Endothelial cell of umbilical vein (primary cell): ENCODE data around the gene ARHGEF12. TPM values are rescaled to one million over a fixed set of nuclear protein-coding genes. Genes with fewer than 3 reads are reported as not detected.

Source experiments
- BruUV-seq: library from RNA; stranded (reverse); fragments of 400-500 nt; replicated peaks from 2 replicates; lab custom pipeline; 2021; lab: Mats Ljungman, UMichigan
- CTCF ChIA-PET: fragments of 300-600, 350-600 bp; sonication (Branson Sonifier 250); formaldehyde crosslinking; loops from one replicate; lab custom pipeline; 2021; ENCODE audit warnings: antibody characterized with exemption, inconsistent platforms; lab: Charles Lee
- POLR2A ChIA-PET: fragments of 300-600, 350-600 bp; sonication (Branson Sonifier 250); formaldehyde crosslinking; loops from one replicate; lab custom pipeline; 2021; ENCODE audit warnings: antibody characterized with exemption, inconsistent platforms; lab: Charles Lee
- DNase-seq: peaks from one replicate; pipeline ENCODE4 v3.0.0-alpha.2; 2011; ENCODE audit warnings: low read depth, low spot score
- FAIRE-seq: peaks from 2 replicates; lab custom pipeline; 2011; peaks lifted over from hg19 to GRCh38; lab: Jason Lieb, UNC
- H2AFZ ChIP-seq: 2 replicates; pipeline ENCODE4 v1.6.0; 2012; ENCODE audit warnings: low read depth, low read length, control low read depth, inconsistent platforms
- H3K27ac ChIP-seq: 2 replicates; pipeline ENCODE4 v1.5.1; 2011; ENCODE audit warnings: low read depth, mild to moderate bottlenecking, control low read depth, low read length, moderate library complexity; ENCODE audit not compliant: insufficient read depth
- H3K27me3 ChIP-seq, 2 experiments: 2 replicates each; pipeline versions ENCODE4 v1.6.0 to v1.6.1; 2011; ENCODE audit warnings: low read length in 2 of 2, mixed read lengths in 1 of 2; ENCODE audit not compliant: control insufficient read depth in 2 of 2, insufficient read depth in 2 of 2
- H3K36me3 ChIP-seq, 2 experiments: 2 replicates in 1 of 2; 3 replicates in 1 of 2; pipeline ENCODE4 v1.5.1; 2011; ENCODE audit warnings: low read length in 2 of 2, mild to moderate bottlenecking in 1 of 2, moderate library complexity in 1 of 2; ENCODE audit not compliant: control insufficient read depth in 2 of 2, insufficient read depth in 2 of 2; ENCODE audit errors: extremely low read depth in 1 of 2
- H3K4me1 ChIP-seq: 3 replicates; pipeline ENCODE4 v1.5.1; 2011; ENCODE audit warnings: mild to moderate bottlenecking, low read length; ENCODE audit not compliant: control insufficient read depth, insufficient read depth; ENCODE audit errors: extremely low read depth
- H3K4me2 ChIP-seq: 2 replicates; pipeline ENCODE4 v1.6.1; 2011; ENCODE audit warnings: low read length, control low read depth, mixed read lengths; ENCODE audit not compliant: insufficient read depth
- H3K4me3 ChIP-seq, 3 experiments: fragments of 200-600 bp in 1 of 3; sonication (generic), shearing (Covaris generic) in 1 of 3; replicated peaks in 1 of 3; 2 replicates each; pipeline ENCODE4 v1.5.1; 2011 to 2016; ENCODE audit warnings: control low read depth in 3 of 3, low read length in 3 of 3, mild to moderate bottlenecking in 2 of 3, inconsistent platforms in 1 of 3, low read depth in 1 of 3, moderate library complexity in 1 of 3; ENCODE audit not compliant: insufficient read depth in 1 of 3
- H3K79me2 ChIP-seq: 2 replicates; pipeline ENCODE4 v1.6.0; 2012; ENCODE audit warnings: low read length, inconsistent platforms; ENCODE audit not compliant: control insufficient read depth, insufficient read depth
- H3K9ac ChIP-seq: replicated peaks from 2 replicates; pipeline ENCODE3; 2011; ENCODE audit warnings: low read length, control low read depth; ENCODE audit not compliant: insufficient read depth; ENCODE audit errors: extremely low read depth
- H3K9me1 ChIP-seq: replicated peaks from 3 replicates; pipeline ENCODE4 v1.6.0; 2011; ENCODE audit warnings: mild to moderate bottlenecking, low read length; ENCODE audit not compliant: control insufficient read depth, insufficient read depth; ENCODE audit errors: extremely low read depth
- H3K9me3 ChIP-seq: replicated peaks from 2 replicates; pipeline ENCODE4 v1.5.1; 2012; ENCODE audit warnings: low read length, inconsistent platforms; ENCODE audit not compliant: control insufficient read depth, insufficient read depth
- H4K20me1 ChIP-seq: replicated peaks from 2 replicates; pipeline ENCODE3; 2011; ENCODE audit warnings: mild to moderate bottlenecking, low read length; ENCODE audit not compliant: control insufficient read depth, insufficient read depth; ENCODE audit errors: extremely low read depth
- CTCF ChIP-seq, 2 donors: IDR thresholded peaks; 1 replicate in 1 of 2; 2 replicates in 1 of 2; pipeline ENCODE4 v1.5.1; 2011; ENCODE audit warnings: low read length in 2 of 2, mild to moderate bottlenecking in 2 of 2, moderate library complexity in 2 of 2, control low read depth in 1 of 2, inconsistent platforms in 1 of 2, low read depth in 1 of 2; ENCODE audit not compliant: insufficient read depth in 1 of 2; ENCODE audit errors: extremely low read depth in 1 of 2
- EZH2 ChIP-seq: IDR thresholded peaks from 2 replicates; pipeline ENCODE4 v1.6.1; 2012; ENCODE audit warnings: borderline replicate concordance, low read depth, mild to moderate bottlenecking, moderate library complexity, low read length, inconsistent platforms; ENCODE audit not compliant: severe bottlenecking
- FOS ChIP-seq: IDR thresholded peaks from 2 replicates; pipeline ENCODE4 v1.6.1; 2011; ENCODE audit warnings: mild to moderate bottlenecking, low read length, moderate library complexity, borderline replicate concordance; ENCODE audit not compliant: insufficient read depth
- GATA2 ChIP-seq: IDR thresholded peaks from 2 replicates; pipeline ENCODE4 v1.7.0; 2011; ENCODE audit warnings: low read depth, mild to moderate bottlenecking, moderate library complexity, mixed read lengths, low read length; ENCODE audit not compliant: insufficient read length, insufficient read depth
- JUN ChIP-seq: IDR thresholded peaks from 2 replicates; pipeline ENCODE4 v1.6.1; 2011; ENCODE audit warnings: borderline replicate concordance, low read depth; ENCODE audit not compliant: insufficient read length, insufficient read depth
- MAX ChIP-seq: IDR thresholded peaks from 2 replicates; pipeline ENCODE4 v1.6.1; 2011; ENCODE audit not compliant: insufficient read depth, insufficient read length
- MYC ChIP-seq: IDR thresholded peaks from one replicate; pipeline ENCODE4 v1.6.1; 2011; ENCODE audit warnings: mild to moderate bottlenecking, low read depth, low read length
- POLR2A ChIP-seq: IDR thresholded peaks from 2 replicates; pipeline ENCODE4 v1.6.1; 2012; ENCODE audit warnings: low read depth, mild to moderate bottlenecking, control low read depth, low read length
- POLR2AphosphoS5 ChIP-seq: IDR thresholded peaks from 2 replicates; pipeline ENCODE4 v1.6.1; 2012; ENCODE audit warnings: low read depth, mild to moderate bottlenecking, control low read depth, low read length, moderate library complexity; ENCODE audit not compliant: insufficient read depth
- dilution Hi-C: fragments of 300-500 bp; cut with MboI; formaldehyde crosslinking; loops from one replicate; pipeline ENCODE4 v1.15.0; 2019; ENCODE audit warnings: low sequenced_read_pairs; ENCODE audit not compliant: extremely low pct_ligation_motif_present
- intact Hi-C: fragments of 100-400 bp; cut with micrococcal nuclease; formaldehyde crosslinking; loops from one replicate; pipeline ENCODE4 v1.10.0; 2022
- polyA plus RNA-seq, 4 experiments: library from polyadenylated mRNA; depleted of rRNA in 3 of 4; stranded (reverse) in 3 of 4; unstranded in 1 of 4; fragments of >200 nt; gene quantifications; 2 replicates each; pipeline versions ENCODE4 v1.2.1 to v1.2.3, GENCODE V29; 2011 to 2012; ENCODE audit warnings: missing spikeins in 1 of 4
- total RNA-seq: library from RNA; stranded (reverse); gene quantifications from 2 replicates; pipeline ENCODE4 v1.2.3, GENCODE V29; 2021

The ARHGEF12 gene
- total and polyA plus RNA-seq, 2 donors (not counting 3 experiments of a cell fraction or from before 2014, with no cell fraction given), result 20.9 to 125 TPM

GRCh38 chr11:120499088-120499487, 162.9 kb downstream of the ARHGEF12 start:
- Histone ChIP-seq H3K36me3 (no peaks in the 10 kb centered on the region), H3K9ac (no peak overlapping the region), H3K4me3 (no peak overlapping the region), H3K9me1 (no peaks in the 10 kb centered on the region), H4K20me1 (no peaks in the 10 kb centered on the region), H3K27me3 (no peaks in the 10 kb centered on the region), H3K79me2 (no peaks in the 10 kb centered on the region), H3K9me3 (no peaks in the 10 kb centered on the region), H3K4me2 (no peak overlapping the region), H3K27ac (no peak overlapping the region), H3K4me1 (peaks cover 4% of the 10 kb centered on the region), H2AFZ (no peak overlapping the region)
- dilution Hi-C loops, result no loop called here
- DNase-seq (no peak), FAIRE-seq (no peak)
- no TSS peak for BruUV-seq
- TF ChIP-seq POLR2AphosphoS5 (no peak), JUN (no peak), EZH2 (no peak), FOS (no peak), MYC (no peak), POLR2A (no peak), MAX (no peak), CTCF (IDR thresholded peaks at IDR 0.05; ENCODE audit: extremely low read depth in 1 of 2, insufficient read depth in 1 of 2, low read depth in 1 of 2, low read length in 2 of 2) (no peak), GATA2 (no peak)
- intact Hi-C loops, result no loop called here
- CTCF ChIA-PET, result interaction anchor here (1.0 to 2.4 kb wide), 2 partner anchors 12 to 195 kb away, joined by 3 to 10 read pairs; partner anchors contain the start of gene GRIK4
- POLR2A ChIA-PET, result no interaction called here
